ENCODE results near the gene GPATCH1. TPM values are rescaled to one million over a fixed set of nuclear protein-coding genes. Genes with fewer than 3 reads are reported as not detected.

The GPATCH1 gene
- total RNA-seq, 1 experiment from 2014 or later = 7.8 TPM

- TF ChIP-seq ATF3 (IDR thresholded peaks at IDR 0.05) = no peak
These were observed 96.5 kb downstream of the GPATCH1 start (continued) for GRCh38 chr19:33177417-33177979.

Other genes starting within 250 kb of the GPATCH1 start
- gene SLC7A9, start 211.4 kb upstream of the GPATCH1 start, total RNA-seq (2021; ENCODE audit: unreplicated experiment) = 0.42 TPM
- 27.6 TPM for gene CEP89, start 109.2 kb upstream of the GPATCH1 start, total RNA-seq (2021; ENCODE audit: unreplicated experiment)
- 4.9 TPM for gene FAAP24, start 108.9 kb upstream of the GPATCH1 start, total RNA-seq (2021; ENCODE audit: unreplicated experiment)
- 33.3 TPM for gene RHPN2, start 16.3 kb upstream of the GPATCH1 start, total RNA-seq (2021; ENCODE audit: unreplicated experiment)
- gene WDR88, start 50.9 kb downstream of the GPATCH1 start, total RNA-seq (2021; ENCODE audit: unreplicated experiment) = not detected
- gene LRP3, start 113.1 kb downstream of the GPATCH1 start, total RNA-seq (2021; ENCODE audit: unreplicated experiment) = 29.0 TPM
- gene SLC7A10, start 144.7 kb downstream of the GPATCH1 start, total RNA-seq (2021; ENCODE audit: unreplicated experiment) = 0.25 TPM
- gene CEBPA, start 221.4 kb downstream of the GPATCH1 start, total RNA-seq (2021; ENCODE audit: unreplicated experiment) = 7.0 TPM